DMS79 (cell line): ENCODE data around the gene LCE1D.

ENCODE experiments used
- DNase-seq: peaks from one replicate; lab custom pipeline; 2025; lab: John Stamatoyannopoulos, UW

Gene LCE1D

DNA sequence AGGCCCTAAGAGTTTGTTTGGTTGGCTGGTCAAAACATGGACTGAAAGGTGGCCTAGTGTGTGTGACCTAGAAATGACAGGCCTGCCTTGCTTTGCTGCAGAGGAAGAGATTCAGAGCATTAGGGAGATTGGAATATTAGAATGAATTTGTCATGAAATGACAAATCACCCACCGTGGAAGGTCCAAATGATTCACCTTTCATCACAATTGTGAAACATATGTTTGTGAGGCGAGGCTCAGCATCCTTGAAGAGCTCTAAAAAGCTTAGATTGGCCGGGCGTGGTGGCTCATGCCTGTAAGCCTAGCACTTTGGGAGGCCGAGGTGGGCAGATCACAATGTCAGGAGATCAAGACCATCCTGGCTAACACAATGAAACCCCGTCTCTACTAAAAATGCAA lies 20.8 kb downstream of the LCE1D start:
- DNase-seq, result no peak

GRCh38 chr1:152823294-152823693 lies 26.8 kb downstream of the LCE1D start:
- DNase-seq, result no peak

DNA sequence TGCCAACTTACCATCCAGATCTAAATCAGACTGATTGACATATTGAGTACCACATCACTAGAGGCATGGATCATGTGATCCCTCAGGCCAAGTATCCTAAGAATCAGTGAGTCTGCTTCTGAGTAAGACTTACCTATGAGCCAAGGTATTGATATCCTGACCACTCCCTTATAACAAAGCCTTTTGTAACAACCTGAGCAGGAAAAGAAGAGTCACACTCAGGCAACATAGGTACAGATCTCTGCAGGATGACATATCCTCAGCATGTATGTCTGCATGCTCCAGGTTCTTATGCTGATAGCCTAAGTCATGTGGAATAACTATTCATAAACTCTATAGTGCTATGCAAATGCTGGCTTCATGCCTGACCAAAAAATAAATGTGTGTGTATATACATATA lies 28.4 kb downstream of the LCE1D start:
- DNase-seq, result no peak

DNA sequence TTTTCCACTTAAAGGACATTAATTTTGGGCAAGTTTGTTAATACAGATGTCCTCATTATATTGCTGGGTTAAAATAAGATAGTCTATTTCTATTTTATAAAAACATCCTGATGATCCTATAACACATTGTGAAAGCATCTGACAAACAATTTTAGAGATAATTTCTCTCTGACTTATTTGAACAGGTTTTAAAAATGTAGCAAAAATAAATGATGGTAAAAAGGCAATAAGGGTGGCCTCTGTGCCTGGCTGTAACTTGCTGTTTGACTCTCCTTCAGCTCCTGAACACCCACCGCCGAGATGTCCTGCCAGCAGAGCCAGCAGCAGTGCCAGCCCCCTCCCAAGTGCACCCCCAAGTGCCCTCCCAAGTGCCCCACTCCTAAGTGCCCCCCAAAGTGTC lies 30.7 kb downstream of the LCE1D start, which contains the start of gene LCE1A:
TSS of gene LCE1A (plus strand) at position 301 of the 400 bp plus-strand sequence. CDS start at position 301, 0 bp downstream.
- DNase-seq, result no peak

GRCh38 chr1:152836870-152837269 lies 40.3 kb downstream of the LCE1D start:
- DNase-seq, result no peak

GRCh38 chr1:152842556-152842955 lies 46.0 kb downstream of the LCE1D start, which contains the start of gene LCE6A:
Gene LCE6A (plus strand): TSS chr1:152842856. CDS start chr1:152843521, 665 bp downstream.
- no peak for DNase-seq
